HepG2 (cell line): ENCODE results near the gene CISD3. TPM values are rescaled to one million over a fixed set of nuclear protein-coding genes. Genes with fewer than 3 reads are reported as not detected.
A peak's percentile ranks its signal among the peaks of the same experiment; 100 is the strongest.

Experiments
- BRCA1 ChIP-seq: sonication (generic); formaldehyde crosslinking; IDR thresholded peaks from 2 replicates; pipeline ENCODE4 v1.4.0; 2020; ENCODE audit warnings: missing genetic modification reagents
- CREM ChIP-seq, 2 experiments: sonication (generic) in 1 of 2; formaldehyde crosslinking in 1 of 2; IDR thresholded peaks; 2 replicates each; pipeline versions ENCODE4 v1.4.0 to v1.6.1; 2016 to 2020; ENCODE audit warnings: antibody characterized with exemption in 1 of 2, mild to moderate bottlenecking in 1 of 2, missing genetic modification reagents in 1 of 2
- EEA1 ChIP-seq: sonication (generic); formaldehyde crosslinking; IDR thresholded peaks from 2 replicates; pipeline ENCODE4 v1.5.1; 2020; ENCODE audit warnings: mild to moderate bottlenecking, missing genetic modification reagents, borderline replicate concordance
- GATAD1 ChIP-seq: IDR thresholded peaks from 2 replicates; pipeline ENCODE4 v1.6.1; 2016; ENCODE audit warnings: missing genetic modification reagents, missing compliant biosample characterization
- IRF2 ChIP-seq: IDR thresholded peaks from 2 replicates; pipeline ENCODE4 v1.6.1; 2018; ENCODE audit warnings: missing genetic modification reagents, missing compliant biosample characterization
- KDM3A ChIP-seq: IDR thresholded peaks from 2 replicates; pipeline ENCODE4 v1.6.1; 2018; ENCODE audit warnings: low read depth, missing compliant biosample characterization
- RFX1 ChIP-seq: fragments of 450-650 bp; IDR thresholded peaks from 2 replicates; pipeline ENCODE4 v1.6.1; 2017
- RXRA ChIP-seq: sonication (generic); formaldehyde crosslinking; IDR thresholded peaks from 2 replicates; pipeline ENCODE4 v1.5.1; 2020; ENCODE audit warnings: missing genetic modification reagents
- SMAD1 ChIP-seq: sonication (generic); formaldehyde crosslinking; IDR thresholded peaks from 2 replicates; pipeline ENCODE4 v1.4.0; 2020; ENCODE audit warnings: missing genetic modification reagents, low read depth, mild to moderate bottlenecking, borderline replicate concordance
- TBL1XR1 ChIP-seq: fragments of 150-350 bp; IDR thresholded peaks from 2 replicates; pipeline ENCODE4 v1.6.1; 2014; ENCODE audit warnings: borderline replicate concordance, low read length; ENCODE audit not compliant: partially characterized antibody
- TERF1 ChIP-seq: sonication (generic); formaldehyde crosslinking; IDR thresholded peaks from 2 replicates; pipeline ENCODE4 v1.8.0; 2022; ENCODE audit warnings: mild to moderate bottlenecking, missing genetic modification reagents, moderate library complexity
- TIGD3 ChIP-seq: sonication (generic); formaldehyde crosslinking; IDR thresholded peaks from 2 replicates; pipeline ENCODE4 v1.5.1; 2020; ENCODE audit warnings: mild to moderate bottlenecking, missing genetic modification reagents, borderline replicate concordance
- WIZ ChIP-seq: sonication (generic); formaldehyde crosslinking; IDR thresholded peaks from 2 replicates; pipeline ENCODE4 v1.5.1; 2020; ENCODE audit warnings: mild to moderate bottlenecking, missing genetic modification reagents
- ZC3H13 ChIP-seq: sonication (generic); formaldehyde crosslinking; IDR thresholded peaks from 2 replicates; pipeline ENCODE4 v1.8.1; 2023; ENCODE audit warnings: mild to moderate bottlenecking, missing genetic modification reagents, moderate library complexity
- ZFYVE20 ChIP-seq: sonication (generic); formaldehyde crosslinking; IDR thresholded peaks from 2 replicates; pipeline ENCODE4 v1.8.0; 2023; ENCODE audit warnings: low read depth, mild to moderate bottlenecking, moderate library complexity, missing genetic modification reagents, borderline replicate concordance
- ZNF138 ChIP-seq: sonication (generic); formaldehyde crosslinking; IDR thresholded peaks from 2 replicates; pipeline ENCODE4 v1.5.0; 2020; ENCODE audit warnings: mild to moderate bottlenecking, low read depth, missing genetic modification reagents
- ZNF296 ChIP-seq: sonication (generic); formaldehyde crosslinking; conservative IDR thresholded peaks from 2 replicates; pipeline ENCODE4 v1.5.0; 2020; ENCODE audit warnings: mild to moderate bottlenecking, missing genetic modification reagents
- ZNF354B ChIP-seq: sonication (generic); formaldehyde crosslinking; IDR thresholded peaks from 2 replicates; pipeline ENCODE4 v1.8.0; 2022; ENCODE audit warnings: mild to moderate bottlenecking, missing genetic modification reagents
- ZNF468 ChIP-seq: sonication (generic); formaldehyde crosslinking; IDR thresholded peaks from 2 replicates; pipeline ENCODE4 v1.8.0; 2022; ENCODE audit warnings: mild to moderate bottlenecking, moderate library complexity, missing genetic modification reagents
- ZNF530 ChIP-seq: sonication (generic); formaldehyde crosslinking; IDR thresholded peaks from 2 replicates; pipeline ENCODE4 v1.5.0; 2020; ENCODE audit warnings: low read depth, mild to moderate bottlenecking, missing genetic modification reagents
- ZNF720 ChIP-seq: sonication (generic); formaldehyde crosslinking; IDR thresholded peaks from 2 replicates; pipeline ENCODE4 v1.4.0; 2020; ENCODE audit warnings: missing genetic modification reagents
- ZNF782 ChIP-seq: sonication (generic); formaldehyde crosslinking; IDR thresholded peaks from 2 replicates; pipeline ENCODE4 v1.4.0; 2020; ENCODE audit warnings: missing genetic modification reagents, mild to moderate bottlenecking, borderline replicate concordance
- ZNF788 ChIP-seq: sonication (generic); formaldehyde crosslinking; IDR thresholded peaks from 2 replicates; pipeline ENCODE4 v1.5.0; 2020; ENCODE audit warnings: mild to moderate bottlenecking, missing genetic modification reagents, borderline replicate concordance
- ZNF790 ChIP-seq: sonication (generic); formaldehyde crosslinking; IDR thresholded peaks from 2 replicates; pipeline ENCODE4 v1.8.0; 2022; ENCODE audit warnings: missing genetic modification reagents, mild to moderate bottlenecking, borderline replicate concordance
- polyA plus RNA-seq, 8 experiments: library from polyadenylated mRNA; depleted of rRNA in 3 of 8; stranded (reverse) in 7 of 8; unstranded in 1 of 8; fragments of >200 nt; fragmentation: Illumina TruSeq in 4 of 8; extraction: Trizol in 4 of 8; gene quantifications; 2 replicates each; pipeline versions ENCODE4 v1.2.1 to v1.2.3, GENCODE V29; 2011 to 2016; ENCODE audit warnings: low read depth in 4 of 8, missing spikeins in 1 of 8, mixed read lengths in 1 of 8; ENCODE audit not compliant: insufficient read depth in 1 of 8
- total RNA-seq, 5 experiments: library from RNA; depleted of rRNA; stranded (reverse); fragments of >200 nt; fragmentation: Illumina TruSeq; extraction: Trizol; gene quantifications; 2 replicates each; pipeline ENCODE4 v1.2.3, GENCODE V29; 2016; ENCODE audit warnings: low read depth in 1 of 5
- TF ChIP-seq, protein P1 (sequence below): sonication (generic); formaldehyde crosslinking; IDR thresholded peaks from 2 replicates; pipeline ENCODE4 v1.5.0; 2020; ENCODE audit warnings: missing genetic modification reagents, mild to moderate bottlenecking, borderline replicate concordance
- TF ChIP-seq, protein P2 (sequence below): conservative IDR thresholded peaks from 2 replicates; pipeline ENCODE4 v1.6.1; 2018; ENCODE audit warnings: missing genetic modification reagents
- TF ChIP-seq, protein P3 (sequence below): sonication (generic); formaldehyde crosslinking; IDR thresholded peaks from 2 replicates; pipeline ENCODE4 v1.8.1; 2023; ENCODE audit warnings: mild to moderate bottlenecking, missing genetic modification reagents, borderline replicate concordance

Gene CISD3
- total and polyA plus RNA-seq, 2 of the 13 experiments (the other 11 are each of a cell fraction or from before 2014, with no cell fraction given): 30.0 to 34.1 TPM

GRCh38 chr17:38753071-38753506, 22.9 kb downstream of the CISD3 start (continued):
- TF ChIP-seq, protein P1, sequence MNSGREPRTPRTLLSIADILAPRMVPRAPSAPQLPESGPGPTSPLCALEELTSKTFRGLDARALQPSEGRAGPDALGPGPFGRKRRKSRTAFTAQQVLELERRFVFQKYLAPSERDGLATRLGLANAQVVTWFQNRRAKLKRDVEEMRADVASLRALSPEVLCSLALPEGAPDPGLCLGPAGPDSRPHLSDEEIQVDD (CRISPR knock-in tag): 0 out of 2 replicates have a peak, but pooled peaks have one; percentile 51
- TF ChIP-seq, protein P2, sequence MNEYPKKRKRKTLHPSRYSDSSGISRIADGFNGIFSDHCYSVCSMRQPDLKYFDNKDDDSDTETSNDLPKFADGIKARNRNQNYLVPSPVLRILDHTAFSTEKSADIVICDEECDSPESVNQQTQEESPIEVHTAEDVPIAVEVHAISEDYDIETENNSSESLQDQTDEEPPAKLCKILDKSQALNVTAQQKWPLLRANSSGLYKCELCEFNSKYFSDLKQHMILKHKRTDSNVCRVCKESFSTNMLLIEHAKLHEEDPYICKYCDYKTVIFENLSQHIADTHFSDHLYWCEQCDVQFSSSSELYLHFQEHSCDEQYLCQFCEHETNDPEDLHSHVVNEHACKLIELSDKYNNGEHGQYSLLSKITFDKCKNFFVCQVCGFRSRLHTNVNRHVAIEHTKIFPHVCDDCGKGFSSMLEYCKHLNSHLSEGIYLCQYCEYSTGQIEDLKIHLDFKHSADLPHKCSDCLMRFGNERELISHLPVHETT (CRISPR knock-in tag): no peak
- TF ChIP-seq ZNF296 (0 out of 2 replicates have a peak, but pooled peaks have one; percentile 8), BRCA1 (no peak), ZFYVE20 (CRISPR knock-in tag) (0 out of 2 replicates have a peak, but pooled peaks have one; percentile 2), ZNF138 (CRISPR knock-in tag) (0 out of 2 replicates have a peak, but pooled peaks have one; percentile 71), ZNF720 (CRISPR knock-in tag) (no peak), TERF1 (no peak), ZNF354B (CRISPR knock-in tag) (0 out of 2 replicates have a peak, but pooled peaks have one; percentile 12), ZC3H13 (CRISPR knock-in tag) (no peak), ZNF790 (CRISPR knock-in tag) (peak; percentile 48; the same call in 1 of the 2 replicates), ZNF788 (CRISPR knock-in tag) (no peak), ZNF530 (CRISPR knock-in tag) (no peak), TIGD3 (CRISPR knock-in tag) (no peak), EEA1 (CRISPR knock-in tag) (0 out of 2 replicates have a peak, but pooled peaks have one; percentile 68), WIZ (CRISPR knock-in tag) (0 out of 2 replicates have a peak, but pooled peaks have one; percentile 66), RFX1 (no peak), SMAD1 (CRISPR knock-in tag) (no peak), IRF2 (CRISPR knock-in tag) (no peak), RXRA (CRISPR knock-in tag) (no peak), TBL1XR1 (no peak), ZNF468 (no peak), KDM3A (CRISPR knock-in tag) (0 out of 2 replicates have a peak, but pooled peaks have one; percentile 7), CREM (IDR thresholded peaks at IDR 0.05) (no peak), CREM (CRISPR knock-in tag; IDR thresholded peaks at IDR 0.05) (no peak), ZNF782 (CRISPR knock-in tag) (no peak), GATAD1 (CRISPR knock-in tag) (no peak)
- TF ChIP-seq, protein P3, sequence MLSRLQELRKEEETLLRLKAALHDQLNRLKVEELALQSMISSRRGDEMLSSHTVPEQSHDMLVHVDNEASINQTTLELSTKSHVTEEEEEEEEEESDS (CRISPR knock-in tag): no peak
